ENCODE results near the gene ZFP36L2. TPM values are rescaled to one million over a fixed set of nuclear protein-coding genes. Genes with fewer than 3 reads are reported as not detected.

The ZFP36L2 gene
- total RNA-seq, 1 donor from 2014 or later, result 98.3 TPM

DNA sequence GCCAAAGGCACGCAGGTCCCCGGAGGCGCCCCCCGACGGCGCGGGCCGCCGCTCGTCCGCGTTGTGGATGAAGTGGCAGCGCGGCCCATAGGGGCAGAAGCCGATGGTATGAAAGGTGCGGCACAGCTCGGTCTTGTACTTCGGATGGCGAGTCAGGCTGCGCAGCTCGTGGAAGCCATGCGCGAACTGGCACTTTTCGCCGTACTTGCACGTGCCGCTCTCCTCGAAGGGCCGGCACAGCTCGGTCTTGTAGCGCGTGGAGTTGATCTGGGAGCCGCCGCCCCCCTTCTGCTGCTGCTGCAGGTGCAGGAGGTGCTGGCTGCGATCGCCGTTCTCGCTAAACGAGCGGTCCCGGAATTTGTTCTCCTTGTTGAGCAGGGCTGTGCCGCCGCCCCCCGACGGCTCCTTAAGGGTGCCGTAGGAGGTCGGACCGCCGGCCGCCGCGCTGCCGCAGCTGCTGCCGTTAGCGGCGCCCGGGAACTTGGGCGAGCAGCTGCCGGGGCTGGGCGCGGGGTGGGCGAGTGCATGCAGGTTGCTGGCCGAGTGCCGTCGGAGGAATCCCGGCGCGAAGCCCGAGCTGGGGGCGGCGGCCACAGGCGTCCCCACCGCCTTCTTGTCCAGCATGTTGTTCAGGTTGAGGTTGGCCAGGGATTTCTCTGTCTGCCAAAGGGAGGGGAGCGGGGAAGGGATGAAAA is 1.2 kb downstream of the ZFP36L2 start:
- Mint-ChIP-seq H3K4me1 (peaks cover 57% of the 10 kb centered on the region), H3K9me3 (no peaks in the 10 kb centered on the region)
- TF ChIP-seq, protein P1, sequence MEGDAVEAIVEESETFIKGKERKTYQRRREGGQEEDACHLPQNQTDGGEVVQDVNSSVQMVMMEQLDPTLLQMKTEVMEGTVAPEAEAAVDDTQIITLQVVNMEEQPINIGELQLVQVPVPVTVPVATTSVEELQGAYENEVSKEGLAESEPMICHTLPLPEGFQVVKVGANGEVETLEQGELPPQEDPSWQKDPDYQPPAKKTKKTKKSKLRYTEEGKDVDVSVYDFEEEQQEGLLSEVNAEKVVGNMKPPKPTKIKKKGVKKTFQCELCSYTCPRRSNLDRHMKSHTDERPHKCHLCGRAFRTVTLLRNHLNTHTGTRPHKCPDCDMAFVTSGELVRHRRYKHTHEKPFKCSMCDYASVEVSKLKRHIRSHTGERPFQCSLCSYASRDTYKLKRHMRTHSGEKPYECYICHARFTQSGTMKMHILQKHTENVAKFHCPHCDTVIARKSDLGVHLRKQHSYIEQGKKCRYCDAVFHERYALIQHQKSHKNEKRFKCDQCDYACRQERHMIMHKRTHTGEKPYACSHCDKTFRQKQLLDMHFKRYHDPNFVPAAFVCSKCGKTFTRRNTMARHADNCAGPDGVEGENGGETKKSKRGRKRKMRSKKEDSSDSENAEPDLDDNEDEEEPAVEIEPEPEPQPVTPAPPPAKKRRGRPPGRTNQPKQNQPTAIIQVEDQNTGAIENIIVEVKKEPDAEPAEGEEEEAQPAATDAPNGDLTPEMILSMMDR (IDR thresholded peaks at IDR 0.05; ENCODE audit: unreplicated experiment), result peak; percentile 8

DNA sequence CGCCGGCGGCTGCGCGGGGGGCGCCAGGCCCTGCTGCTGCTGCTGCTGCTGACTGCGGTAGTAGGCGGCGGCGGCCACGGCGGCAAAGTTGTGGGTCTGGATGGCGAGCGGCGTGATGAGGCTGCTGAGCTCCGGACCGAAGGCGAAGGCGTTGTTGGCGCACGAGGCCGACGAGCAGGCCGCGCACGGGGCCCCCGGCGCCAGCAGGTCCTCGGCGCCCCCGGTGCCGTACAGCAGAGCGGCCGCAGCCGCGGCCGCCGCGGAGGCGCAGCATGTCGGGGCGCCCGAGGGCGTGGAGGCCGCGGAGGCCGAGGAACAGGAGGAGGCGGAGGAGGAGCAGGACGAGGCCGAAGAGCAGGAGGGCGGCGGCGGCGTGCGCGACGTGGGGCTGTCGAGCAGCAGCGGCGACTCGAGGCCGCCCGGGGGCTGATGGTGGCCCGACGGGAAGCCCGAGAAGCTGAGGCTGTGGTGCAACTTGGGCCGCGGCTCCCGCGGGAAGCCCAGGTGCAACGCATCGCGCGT is 1.8 kb downstream of the ZFP36L2 start:
- TF ChIP-seq, protein P1 (IDR thresholded peaks at IDR 0.05; ENCODE audit: unreplicated experiment), result no peak
- H3K4me3 Mint-ChIP-seq, result peak overlapping the region; percentile 95
- H3K9me3 Mint-ChIP-seq, result no peaks in the 10 kb centered on the region
- H3K27me3 Mint-ChIP-seq (ENCODE audit: low read depth), result no peaks in the 10 kb centered on the region
- peaks cover 12% of the 10 kb centered on the region for H3K36me3 Mint-ChIP-seq
- H3K4me1 Mint-ChIP-seq, result peaks cover 60% of the 10 kb centered on the region
- no peak overlapping the region for H3K27ac Mint-ChIP-seq
- DNase-seq (ENCODE audit: low spot score in 2 of 2, unreplicated experiment in 2 of 2), result peak in 1 of 2 experiments; percentile 62

More for the DNA sequence above, 1.2 kb downstream of the ZFP36L2 start:
- DNase-seq (ENCODE audit: low spot score in 2 of 2, unreplicated experiment in 2 of 2), result peak; percentile 36 to 78
- peak overlapping the region; percentile 95 for H3K4me3 Mint-ChIP-seq
- peaks cover 12% of the 10 kb centered on the region for H3K36me3 Mint-ChIP-seq
- peak overlapping the region; percentile 96 for H3K27ac Mint-ChIP-seq
- H3K27me3 Mint-ChIP-seq (ENCODE audit: low read depth), result no peaks in the 10 kb centered on the region

DNA sequence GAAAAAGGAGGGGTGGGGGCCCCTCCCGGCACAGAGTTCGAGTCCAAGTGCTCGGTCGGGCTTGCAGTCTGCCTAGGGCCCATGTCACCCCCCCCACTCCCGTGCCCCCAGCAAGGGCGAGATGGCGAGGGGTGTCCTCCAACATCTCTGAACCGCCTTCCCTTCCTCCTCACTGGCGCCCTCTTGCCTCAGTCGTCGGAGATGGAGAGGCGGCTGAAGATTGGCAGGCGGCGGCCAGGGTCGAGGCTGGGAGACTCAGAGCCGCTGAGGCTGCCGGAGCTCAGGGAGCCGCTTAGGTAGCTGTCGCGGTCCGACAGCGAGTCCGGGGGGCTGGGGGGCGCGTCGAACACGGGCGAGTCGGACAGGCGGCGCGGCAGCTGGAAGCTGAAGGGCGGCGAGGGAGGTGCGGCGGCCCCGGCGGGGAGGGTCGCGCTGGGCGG is 2.3 kb downstream of the ZFP36L2 start:
- Mint-ChIP-seq H3K4me3 (peak overlapping the region; percentile 95), H3K27me3 (ENCODE audit: low read depth) (no peaks in the 10 kb centered on the region), H3K4me1 (peaks cover 60% of the 10 kb centered on the region), H3K9me3 (no peaks in the 10 kb centered on the region), H3K27ac (peak overlapping the region; percentile 99), H3K36me3 (peaks cover 10% of the 10 kb centered on the region)
- TF ChIP-seq, protein P1 (IDR thresholded peaks at IDR 0.05; ENCODE audit: unreplicated experiment), result peak; percentile 28
- peak in 1 of 2 experiments; percentile 74 for DNase-seq (ENCODE audit: low spot score in 2 of 2, unreplicated experiment in 2 of 2)

DNA sequence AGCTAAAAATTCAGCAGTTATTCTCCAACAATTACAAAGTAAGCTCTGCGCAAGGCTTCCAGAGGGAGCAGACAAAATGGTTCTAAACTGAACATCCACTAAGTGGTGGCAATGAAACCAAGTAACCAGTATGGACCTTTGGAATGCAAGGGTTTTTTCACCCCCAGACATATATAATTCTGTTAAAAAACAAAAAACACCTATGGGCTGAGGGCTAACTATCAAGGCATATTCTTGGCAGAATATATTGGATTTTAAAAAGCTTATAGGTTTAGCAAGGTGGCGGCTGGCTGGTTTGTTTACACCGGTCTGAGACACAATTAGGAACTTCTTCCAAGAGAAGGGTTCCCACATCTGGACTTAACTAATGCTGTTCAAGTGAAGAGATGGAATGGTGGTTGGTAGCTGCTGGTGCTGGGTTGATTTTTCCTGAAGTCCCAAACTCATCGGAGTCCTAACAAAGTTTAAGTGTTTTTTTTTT is 2.8 kb downstream of the ZFP36L2 start:
- H3K4me1 Mint-ChIP-seq, result peaks cover 60% of the 10 kb centered on the region
- H3K36me3 Mint-ChIP-seq, result peaks cover 10% of the 10 kb centered on the region
- DNase-seq (ENCODE audit: low spot score in 2 of 2, unreplicated experiment in 2 of 2), result no peak
- H3K27ac Mint-ChIP-seq, result peak overlapping the region; percentile 97
- TF ChIP-seq, protein P1 (IDR thresholded peaks at IDR 0.05; ENCODE audit: unreplicated experiment), result no peak
- H3K9me3 Mint-ChIP-seq, result no peaks in the 10 kb centered on the region
- peak overlapping the region; percentile 95 for H3K4me3 Mint-ChIP-seq
- H3K27me3 Mint-ChIP-seq (ENCODE audit: low read depth), result no peaks in the 10 kb centered on the region

DNA sequence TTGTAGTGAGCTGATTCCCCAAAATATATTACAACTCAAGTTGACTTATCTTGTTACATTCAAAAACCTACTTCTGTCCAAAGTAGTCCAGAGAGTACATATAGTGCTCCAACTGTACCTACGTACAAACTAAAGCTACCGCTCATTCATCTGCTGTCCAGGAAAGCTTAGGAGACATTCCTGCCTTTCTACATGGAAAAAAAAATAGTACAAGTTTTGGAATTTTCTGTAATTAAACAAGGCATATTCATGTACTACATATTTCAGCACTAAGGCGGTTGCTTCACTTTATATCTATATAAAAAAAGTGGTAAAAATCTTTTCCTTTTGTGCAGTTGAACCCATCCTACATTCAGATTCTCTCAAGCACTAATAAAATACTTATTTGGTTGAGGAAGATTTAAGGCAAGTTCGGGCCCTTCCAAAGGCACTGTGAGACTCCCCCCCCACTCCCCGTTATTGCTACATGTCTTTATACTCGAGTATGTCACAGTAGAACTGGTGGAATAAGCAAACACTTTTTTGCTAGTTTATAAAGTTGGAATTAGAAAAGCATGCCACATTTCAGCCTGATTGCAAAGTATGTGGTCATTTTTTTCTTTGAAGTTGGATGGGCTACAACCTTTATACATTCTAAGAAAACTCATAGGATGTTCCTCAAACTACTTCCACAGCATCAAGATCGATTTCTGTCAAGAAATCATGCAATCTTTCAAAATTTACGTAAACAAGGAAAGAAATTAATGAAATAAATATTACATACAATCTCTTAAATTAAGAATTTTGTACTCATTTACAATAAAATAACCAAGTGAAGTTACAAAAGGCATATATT is 3.7 kb downstream of the ZFP36L2 start:
- no peak for DNase-seq (ENCODE audit: low spot score in 2 of 2, unreplicated experiment in 2 of 2)
- Mint-ChIP-seq H3K27ac (peak overlapping the region; percentile 98), H3K9me3 (no peaks in the 10 kb centered on the region), H3K36me3 (peaks cover 10% of the 10 kb centered on the region), H3K4me3 (peak overlapping the region; percentile 67), H3K4me1 (peaks cover 61% of the 10 kb centered on the region), H3K27me3 (ENCODE audit: low read depth) (no peaks in the 10 kb centered on the region)
- TF ChIP-seq, protein P1 (IDR thresholded peaks at IDR 0.05; ENCODE audit: unreplicated experiment), result no peak

Data from mesothelial cell of epicardium (in vitro differentiated cells).